ENCODE data around the gene CABP1.
"Not testable (repeated sequence)": the region's sequence is repeated elsewhere in the genome, so short reads cannot be mapped to it uniquely, and the experiment has no call there.

CABP1 gene

DNA sequence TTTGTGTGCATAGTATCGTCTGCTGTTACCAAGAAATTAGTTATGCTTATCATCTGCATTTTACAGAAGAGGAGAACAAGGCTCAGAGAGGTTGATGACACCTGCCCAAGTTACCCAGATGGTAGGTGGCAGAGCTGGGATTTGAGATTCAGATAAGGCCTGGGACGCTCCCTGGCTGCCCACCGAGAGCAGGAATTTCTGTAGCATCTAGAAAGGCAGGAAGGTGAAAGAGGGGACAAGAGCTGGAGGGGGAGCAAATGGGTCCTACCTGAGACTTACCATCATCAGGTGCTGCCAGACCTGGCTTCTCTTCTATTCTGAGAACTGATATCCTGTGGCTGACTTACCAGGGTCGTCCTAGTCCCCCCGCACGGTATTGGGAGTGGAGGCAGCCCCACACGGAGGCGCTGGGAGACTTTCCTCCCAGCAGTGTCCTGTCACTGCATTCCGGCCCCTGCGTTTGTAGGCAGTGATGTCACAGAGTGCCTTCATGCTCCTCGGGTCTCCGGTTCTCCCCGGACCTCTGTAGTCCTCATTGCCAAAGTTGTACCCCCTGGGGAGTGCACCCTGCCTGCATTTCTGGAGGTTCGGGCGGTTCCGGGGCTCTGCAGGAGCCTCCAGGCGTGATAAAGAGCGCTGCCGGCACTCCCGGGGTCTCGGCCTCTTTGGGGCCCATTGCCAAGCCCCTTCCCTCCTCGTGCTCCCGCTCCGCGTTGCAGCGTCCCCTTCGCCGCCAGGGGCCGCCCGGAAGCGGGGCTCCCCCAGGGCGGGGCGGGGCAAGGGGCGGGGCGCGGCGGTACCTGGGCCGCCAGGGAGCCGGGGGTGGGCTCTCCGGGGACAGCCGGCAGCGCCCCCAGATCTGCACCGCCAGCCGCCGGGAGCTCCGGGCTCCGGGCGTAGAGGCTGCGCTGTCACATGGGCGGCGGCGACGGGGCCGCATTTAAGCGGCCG lies at the start of gene CABP1:
CABP1 (plus strand) TSS at position 856 of the 951 bp plus-strand sequence; CDS start at position 916, 60 bp downstream.
- peak; percentile 47 for DNase-seq (ENCODE audit: low read depth)

DNA sequence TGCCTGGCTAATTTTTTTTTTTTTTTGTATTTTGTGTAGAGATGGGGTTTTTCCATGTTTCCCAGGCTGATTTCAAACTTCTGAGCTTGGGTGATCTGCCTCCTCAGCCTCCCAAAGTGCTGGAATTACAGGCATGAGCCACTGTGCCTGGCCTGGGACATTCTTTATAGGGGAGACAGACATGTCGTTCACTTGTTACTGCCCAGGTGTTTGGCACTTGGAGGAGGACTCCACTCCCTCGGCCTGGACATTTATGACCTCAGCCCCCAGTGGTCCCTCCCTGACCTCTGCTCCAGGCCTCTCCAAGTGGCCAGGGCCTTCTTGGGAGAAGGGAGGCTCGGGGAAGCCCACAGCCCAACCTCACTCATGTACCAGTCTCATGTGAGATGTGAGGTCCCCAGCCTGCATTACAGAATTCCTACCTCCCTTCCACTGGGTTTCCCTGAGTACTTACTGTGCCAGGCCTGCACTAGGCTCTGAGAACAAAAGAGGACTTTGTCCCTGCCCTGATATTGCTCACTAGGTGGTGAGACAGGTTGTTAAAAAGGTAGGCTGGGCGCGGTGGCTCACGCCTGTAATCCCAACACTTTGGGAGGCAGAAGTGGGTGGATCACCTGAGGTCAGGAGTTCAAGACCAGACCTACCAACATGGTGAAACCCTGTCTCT lies 49.6 kb upstream of the CABP1 start:
- no peak for DNase-seq (ENCODE audit: low read depth)

DNA sequence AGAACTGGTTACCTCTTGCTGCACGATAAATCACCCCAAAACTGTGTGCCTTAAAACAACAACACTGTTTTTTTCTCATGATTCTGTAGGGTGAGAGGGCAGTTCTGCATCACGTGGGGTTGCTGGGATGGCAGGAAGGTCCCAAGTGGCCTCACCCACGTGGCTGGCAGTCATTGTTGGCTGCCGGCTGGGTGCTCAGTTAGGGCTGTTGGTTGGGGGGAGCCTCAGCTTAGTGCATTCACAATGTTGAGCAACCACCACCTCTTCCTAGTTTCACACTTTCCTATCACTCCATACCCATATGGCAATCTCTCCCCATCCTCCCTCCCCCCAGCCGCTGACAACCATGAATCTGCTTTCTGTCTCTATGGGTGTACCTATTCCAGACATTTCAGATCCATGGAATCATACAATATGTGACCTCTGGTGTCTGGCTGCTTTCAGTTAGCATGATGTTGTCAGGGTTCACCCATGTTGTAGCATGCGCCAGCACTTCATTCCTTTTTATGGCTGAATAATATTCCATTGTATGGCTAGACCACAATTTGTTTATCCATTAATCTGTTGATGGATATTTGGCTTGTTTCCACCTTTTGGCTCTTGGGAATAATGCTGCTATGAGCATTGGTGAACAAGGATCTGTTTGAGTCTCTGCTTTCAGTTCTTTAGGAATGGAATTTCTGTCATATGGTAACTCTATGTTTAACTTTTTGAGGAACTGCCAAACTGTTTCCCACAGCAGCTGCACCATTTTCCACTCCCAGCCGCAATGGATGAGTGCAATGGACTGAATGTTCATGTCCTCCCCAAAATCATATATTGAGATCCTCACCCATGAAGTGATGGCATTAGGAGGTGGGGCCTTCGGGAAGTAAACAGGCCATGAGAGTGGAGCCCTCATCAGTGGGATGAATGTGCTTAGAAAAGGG lies 48.0 kb upstream of the CABP1 start:
- no peak for DNase-seq (ENCODE audit: low read depth)

DNA sequence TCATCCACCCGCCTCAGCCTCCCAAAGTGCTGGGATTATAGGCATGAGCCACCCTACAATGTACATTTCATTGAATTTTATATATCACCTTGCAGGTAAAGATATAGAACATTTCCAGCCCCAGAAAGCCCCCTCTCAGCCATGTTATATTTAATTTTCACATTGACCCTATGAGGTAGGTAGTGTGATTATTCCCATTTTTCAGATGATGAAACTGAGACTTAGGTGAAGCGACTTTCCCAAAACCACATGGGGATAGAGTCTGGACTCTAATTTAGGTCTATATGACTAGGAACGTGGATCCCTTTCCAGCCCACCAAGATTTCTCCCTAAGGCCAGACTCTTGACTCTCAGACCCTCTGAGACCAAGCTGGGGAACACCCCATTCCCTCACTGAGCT lies 43.5 kb upstream of the CABP1 start:
- DNase-seq (ENCODE audit: low read depth), result no peak

DNA sequence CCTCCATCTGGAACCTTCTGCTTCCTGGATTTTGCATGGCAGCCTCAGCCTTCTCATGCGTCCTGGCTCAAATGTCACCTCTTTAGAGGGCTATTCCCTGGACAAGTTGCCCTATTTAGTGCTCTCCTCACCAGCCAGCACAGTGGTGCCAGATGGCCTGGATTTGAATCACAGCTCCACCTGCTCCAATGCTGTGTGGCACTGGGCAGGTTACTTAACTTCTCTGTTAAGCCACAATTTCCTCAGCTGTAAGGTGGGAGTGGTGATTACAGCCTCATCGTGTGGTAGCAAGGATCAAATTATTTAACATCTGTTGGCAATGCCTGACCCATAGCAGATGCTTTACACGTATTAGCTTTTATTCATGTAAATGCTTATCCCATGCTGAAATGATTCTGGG lies 42.6 kb upstream of the CABP1 start:
- DNase-seq (ENCODE audit: low read depth), result no peak

DNA sequence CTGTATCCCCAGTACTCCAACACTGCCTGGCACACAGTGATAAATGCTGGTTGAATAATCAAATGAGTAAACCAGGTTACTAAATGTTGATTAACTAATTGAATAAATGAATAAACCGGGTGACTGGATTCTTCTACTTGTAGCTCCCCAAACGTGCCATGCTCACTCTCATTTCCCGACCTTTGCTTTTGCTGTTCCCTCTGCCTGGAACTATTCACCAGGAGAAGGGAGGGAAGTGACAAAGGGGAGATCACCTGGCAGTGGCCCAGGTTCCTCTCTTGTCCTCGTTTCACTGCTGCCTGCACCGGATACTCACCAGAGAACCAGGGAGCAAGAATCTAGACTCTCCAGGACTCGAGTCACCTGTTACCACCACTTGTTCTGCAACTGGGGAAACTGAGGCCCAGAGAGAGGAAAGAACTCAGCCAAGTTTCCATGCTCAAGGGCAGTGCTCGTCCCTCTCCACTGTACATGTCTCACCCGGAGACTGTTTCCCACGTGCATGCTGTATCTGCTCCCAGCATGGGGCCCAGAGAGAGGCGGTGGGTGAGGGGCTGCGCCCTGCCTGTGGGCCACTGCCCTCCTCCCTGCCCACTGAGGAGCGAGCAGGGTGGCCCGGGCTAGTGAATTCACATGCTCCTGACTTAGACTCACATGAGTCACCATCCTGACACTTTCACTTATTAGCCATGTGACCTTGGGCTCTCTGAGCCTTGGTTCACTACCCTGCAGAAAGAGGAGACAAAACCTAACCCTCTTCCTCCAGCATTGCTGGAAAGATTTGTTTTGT lies 41.6 kb upstream of the CABP1 start:
- DNase-seq (ENCODE audit: low read depth), result no peak

DNA sequence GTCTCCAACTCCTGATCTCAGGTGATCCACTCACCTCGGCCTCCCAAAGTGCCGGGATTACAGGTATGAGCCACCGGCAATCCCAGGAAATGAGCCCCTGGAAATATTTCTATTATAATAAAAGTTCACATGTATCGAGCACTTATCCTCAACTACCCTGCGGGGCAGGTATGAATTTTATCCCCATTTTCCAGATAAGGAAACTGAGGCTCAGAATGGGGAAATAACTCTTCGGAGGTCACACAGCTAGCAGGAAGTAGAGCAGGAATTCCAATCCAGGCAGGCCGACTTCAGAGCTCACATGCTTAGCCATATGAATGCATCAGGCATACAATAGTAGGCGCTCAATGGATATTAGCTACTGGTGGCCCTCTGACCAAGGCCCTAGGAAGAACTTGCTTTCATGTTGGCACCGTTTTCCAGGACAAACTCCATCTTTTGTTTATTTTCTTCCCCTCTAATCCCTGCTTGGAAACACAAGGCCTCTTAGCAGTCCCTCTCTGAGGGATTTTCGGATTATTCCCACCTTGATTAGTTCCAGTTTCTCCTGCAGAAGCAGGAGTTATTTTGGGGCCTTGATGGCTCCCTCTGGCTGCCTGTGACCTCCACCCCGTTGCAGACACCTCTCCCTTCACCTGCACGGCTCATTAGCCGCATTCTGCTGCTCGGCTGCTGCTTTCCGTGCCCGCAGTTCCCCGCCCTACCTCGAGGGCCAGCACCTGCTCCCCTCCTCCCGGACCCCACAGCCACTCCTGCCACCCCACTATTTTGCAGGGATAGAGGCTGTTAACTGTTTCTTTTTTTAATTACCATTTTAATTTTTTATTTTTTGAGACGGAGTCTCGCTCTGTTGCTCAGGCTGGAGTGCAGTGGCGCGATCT lies 40.5 kb upstream of the CABP1 start:
- no peak for DNase-seq (ENCODE audit: low read depth)

DNA sequence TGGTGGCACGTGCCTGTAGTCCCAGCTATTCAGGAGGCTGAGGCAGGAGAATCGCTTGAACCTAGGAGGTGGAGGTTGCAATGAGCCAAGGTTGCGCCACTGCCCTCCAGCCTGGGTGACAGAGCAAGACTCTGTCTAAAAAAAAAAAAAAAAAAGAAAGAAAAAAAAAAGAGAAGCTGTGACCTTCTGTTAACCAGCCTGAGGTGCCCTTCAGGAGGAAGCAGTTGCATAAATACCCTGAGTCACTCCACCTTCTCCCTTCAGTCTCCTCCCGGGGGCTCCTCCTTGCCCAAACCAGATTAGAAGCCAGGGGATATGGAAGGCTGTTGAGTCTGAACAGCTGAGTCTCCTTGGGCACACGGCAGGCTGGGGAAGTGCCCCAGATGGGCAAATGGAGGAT lies 38.0 kb upstream of the CABP1 start:
- not testable (repeated sequence) for DNase-seq (ENCODE audit: low read depth)

DNA sequence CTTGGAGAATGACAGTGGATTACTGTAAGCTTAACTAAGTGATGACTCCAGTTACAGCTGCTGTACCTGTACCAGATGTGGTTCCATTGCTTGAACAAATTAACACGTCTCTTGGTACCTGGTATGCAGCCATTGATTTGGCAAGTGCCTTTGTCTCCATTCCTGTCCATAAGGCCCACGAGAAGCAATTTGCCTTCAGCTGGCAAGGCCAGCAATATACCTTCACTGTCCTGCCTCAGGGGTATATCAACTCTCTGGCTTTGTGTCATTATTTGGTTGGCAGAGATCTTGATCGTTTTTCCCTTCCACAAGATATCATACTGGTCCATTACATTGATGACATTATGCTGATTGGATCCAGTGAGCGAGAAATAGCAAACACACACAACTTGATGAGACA lies 29.9 kb upstream of the CABP1 start:
- no peak for DNase-seq (ENCODE audit: low read depth)

DNA sequence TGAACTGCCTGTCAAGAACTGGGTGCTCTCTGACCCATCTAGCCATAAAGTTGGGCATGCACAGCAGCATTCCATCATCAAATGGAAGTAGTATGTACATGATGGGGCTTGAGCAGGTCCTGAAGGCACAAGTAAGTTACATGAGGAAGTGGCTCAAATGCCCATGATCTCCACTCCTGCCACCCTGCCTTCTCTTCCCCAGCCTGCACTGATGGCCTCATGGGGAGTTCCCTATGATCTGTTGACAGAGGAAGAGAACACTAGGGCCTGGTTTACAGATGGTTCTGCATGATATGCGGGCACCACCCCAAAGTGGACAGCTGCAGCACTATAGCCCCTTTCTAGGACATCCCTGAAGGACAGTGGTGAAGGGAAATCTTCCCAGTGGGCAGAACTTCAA lies 28.9 kb upstream of the CABP1 start:
- not testable (repeated sequence) for DNase-seq (ENCODE audit: low read depth)

DNA sequence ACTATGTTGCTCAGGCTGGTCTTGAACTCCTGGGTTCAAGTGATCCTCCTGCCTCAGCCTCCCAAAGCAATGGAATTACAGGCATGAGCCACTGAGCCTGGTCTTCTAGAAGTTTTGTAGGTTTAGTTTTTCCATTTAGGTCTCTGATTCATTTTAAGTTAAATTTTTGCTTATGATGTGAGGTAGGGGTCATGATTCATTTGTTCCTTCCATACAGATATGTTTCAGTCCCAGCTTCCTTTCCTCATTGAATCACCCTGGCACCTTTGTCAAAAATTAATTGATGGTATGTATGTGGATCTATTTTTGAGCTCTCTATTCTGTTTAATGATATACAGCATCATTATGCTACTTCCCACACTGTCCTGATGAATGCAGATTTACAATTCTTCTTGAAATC lies 25.6 kb upstream of the CABP1 start:
- no peak for DNase-seq (ENCODE audit: low read depth)

DNA sequence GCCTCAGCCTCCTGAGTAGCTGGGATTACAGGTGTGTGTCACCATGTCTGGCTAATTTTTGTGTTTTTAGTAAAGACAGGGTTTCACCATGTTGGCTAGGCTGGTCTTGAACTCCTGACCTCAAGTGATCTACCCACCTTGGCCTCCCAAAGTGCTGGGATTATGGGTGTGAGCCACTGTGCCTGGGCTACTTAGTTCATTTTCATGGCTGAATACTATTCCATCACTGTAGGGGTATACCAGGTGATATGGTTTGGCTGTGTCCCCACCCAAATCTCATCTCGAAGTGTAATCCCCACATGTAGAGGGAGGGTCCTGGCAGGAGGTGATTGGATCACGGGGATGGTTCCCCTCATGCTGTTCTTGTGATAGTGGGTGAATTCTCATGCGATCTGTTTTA lies 23.2 kb upstream of the CABP1 start:
- not testable (repeated sequence) for DNase-seq (ENCODE audit: low read depth)

DNA sequence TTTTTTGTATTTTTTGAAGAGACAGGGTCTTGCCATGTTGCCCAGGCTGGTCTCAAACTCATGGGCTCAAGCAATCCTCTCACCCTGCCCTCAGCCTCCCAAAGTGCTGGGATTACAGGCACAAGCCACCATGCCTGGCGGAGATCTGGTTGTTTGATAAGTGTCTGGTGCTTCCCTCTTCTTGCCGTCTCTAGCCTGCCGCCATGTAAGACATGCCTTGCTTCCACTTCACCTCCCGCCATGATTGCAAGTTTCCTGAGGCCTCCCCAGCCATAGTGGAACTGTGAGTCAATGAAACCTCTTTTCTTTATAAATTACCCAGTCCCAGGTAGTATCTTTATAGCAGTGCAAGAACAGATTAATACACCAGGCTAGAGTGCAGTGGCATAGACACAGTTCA lies 22.7 kb upstream of the CABP1 start:
- not testable (repeated sequence) for DNase-seq (ENCODE audit: low read depth)

DNA sequence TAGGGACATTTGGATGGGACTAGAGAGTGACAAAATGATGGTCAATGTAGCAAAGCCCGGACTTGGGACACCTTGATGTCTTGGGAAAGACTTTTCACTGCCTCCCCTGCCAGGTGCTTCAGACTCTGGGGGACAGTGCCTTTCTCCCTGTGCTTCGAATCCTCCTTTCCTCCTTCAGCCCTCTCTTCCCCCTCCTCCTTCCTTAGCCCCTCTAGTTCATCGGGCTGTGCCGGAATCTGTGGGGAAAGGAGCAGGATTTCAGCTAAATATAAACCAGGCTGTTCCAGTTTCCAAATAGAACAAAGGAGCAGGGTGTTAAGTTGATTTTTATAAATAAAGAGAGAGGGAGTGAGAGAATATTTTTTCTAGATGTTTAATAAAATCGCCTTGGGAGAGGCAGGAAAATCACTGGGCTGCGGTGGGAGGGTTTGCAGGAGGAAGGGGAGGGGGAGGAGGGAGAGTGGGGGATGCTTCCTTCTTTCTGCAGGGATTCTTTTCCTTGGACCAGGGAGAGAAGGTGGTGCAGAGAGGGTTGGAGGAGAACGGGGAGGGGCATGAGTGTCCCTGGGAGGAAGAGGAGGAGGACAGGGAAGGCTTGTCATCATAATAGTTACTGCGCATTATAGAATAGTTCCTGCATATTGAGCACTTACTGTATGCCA lies 21.3 kb upstream of the CABP1 start:
- DNase-seq (ENCODE audit: low read depth), result no peak

DNA sequence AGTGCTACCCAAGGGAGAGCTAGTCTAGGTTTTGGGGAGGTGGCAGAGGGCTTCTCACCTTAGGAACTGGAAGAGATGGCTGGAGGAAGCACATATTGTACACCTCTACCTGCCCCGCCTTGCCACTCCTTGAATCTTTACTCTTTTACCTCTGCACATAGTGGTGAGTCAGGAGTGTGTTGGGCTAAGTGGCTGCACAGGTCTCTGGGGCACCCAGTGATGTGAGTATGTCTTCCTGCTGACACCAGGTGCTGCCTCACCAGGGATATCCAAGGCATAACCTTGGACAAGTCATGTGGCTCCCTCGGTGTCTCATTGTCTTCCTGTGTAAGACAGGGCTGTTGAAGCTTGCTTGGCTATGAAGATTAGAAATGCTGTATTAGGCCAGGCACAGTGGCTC lies 19.8 kb upstream of the CABP1 start:
- no peak for DNase-seq (ENCODE audit: low read depth)

DNA sequence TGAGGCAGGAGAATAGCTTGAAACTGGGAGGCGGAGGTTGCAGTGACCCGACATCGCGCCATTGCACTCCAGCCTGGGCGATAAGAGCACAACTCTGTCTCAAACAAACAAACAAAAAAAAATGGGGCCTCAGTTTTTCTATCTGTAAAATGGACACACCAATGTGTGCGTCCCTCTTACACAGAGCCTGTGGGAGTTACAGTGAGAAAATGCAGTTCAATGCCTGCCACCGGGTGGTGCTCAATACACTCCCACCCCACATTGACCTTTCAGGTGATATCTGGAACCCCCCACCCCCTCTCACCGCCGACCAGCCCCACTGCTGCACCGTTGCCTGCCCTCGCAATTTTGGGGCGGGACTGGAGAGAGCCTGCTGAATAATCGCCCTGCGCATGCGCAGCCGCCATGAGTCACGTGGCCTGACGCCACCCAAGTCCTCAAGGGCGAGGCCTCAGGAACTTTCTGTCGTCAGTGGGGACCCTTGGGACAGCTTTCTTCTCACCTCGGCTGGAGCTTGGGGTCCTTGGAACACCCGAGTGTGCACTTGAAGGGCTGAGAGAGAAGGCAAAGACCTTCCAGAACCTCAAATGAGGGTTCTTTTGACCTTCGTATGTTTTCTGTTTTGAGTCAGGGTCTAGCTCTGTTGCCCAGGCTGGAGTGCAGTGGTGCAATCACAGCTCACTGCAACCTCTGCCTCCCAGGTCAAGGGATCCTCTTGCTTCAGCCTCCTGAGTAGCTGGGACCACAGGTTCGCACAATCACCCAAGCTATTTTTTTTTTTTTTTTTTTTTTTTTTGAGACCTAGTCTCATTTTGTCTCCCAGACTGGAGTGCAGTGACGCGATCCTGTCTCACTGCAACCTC lies 14.6 kb upstream of the CABP1 start:
- no peak for DNase-seq (ENCODE audit: low read depth)

DNA sequence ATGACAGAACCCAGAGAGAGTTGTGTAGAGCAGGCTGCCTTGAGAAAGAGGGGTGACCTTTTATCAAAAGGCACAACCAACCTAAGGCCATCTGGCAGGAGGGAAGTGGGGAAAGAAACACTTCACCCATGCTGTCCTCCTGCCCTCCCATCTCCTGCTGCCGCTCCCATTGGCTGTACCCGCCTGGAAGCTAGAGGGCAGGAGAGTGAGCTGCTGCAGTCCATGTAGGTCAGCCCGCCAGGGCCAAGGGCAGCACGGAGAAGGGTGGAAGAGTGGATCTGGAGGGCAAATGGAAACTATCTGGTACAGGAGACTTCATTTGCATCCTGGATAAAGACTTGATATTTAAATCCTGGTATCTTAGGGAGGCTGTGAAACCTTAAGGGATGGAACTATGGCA lies 11.5 kb upstream of the CABP1 start:
- no peak for DNase-seq (ENCODE audit: low read depth)

DNA sequence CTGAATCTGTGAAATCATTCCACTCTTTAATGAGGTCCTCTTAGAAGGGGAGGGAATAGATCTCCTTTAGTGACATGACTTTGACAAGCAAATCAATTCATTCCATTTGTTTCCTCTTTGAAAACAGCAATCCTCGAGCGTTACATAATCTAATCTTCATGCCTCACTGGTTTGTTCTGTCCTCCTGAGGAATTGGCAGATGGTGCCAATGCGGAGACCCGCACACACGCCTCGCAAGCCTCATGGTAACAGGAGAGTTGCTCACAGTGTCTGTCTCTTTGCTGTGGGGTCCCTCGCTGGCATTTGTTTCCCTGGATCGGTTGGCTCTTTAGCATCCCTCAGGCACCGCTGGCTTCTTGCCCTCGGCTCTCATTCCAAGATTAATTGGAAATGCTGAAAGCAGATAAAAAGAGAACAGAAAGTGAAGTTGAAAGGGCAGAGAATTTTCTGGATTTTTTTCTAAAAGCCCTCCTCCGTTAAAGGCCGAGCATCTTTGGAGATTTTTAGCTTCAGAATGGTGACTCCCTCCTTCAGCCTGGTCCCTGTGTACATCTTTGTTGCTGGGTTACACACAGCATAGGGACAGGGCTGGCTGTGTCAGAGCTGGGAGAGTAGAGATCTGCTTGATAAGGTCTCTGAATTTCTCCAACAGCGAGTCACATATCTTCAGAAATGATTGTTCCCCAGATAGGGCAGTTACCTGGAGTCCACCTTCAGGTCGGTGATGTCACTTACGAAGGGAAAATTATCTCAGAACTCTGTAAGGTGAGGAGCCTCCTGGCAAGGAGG lies 10.1 kb upstream of the CABP1 start:
- no peak for DNase-seq (ENCODE audit: low read depth)

Measured in T-helper 22 cell (primary cell).